ENCODE data around the gene USHBP1. TPM values are rescaled to one million over a fixed set of nuclear protein-coding genes. Genes with fewer than 3 reads are reported as not detected.

USHBP1 gene
- total and polyA plus RNA-seq, 2 experiments from 2014 or later, result 0.39 to 0.56 TPM

DNA sequence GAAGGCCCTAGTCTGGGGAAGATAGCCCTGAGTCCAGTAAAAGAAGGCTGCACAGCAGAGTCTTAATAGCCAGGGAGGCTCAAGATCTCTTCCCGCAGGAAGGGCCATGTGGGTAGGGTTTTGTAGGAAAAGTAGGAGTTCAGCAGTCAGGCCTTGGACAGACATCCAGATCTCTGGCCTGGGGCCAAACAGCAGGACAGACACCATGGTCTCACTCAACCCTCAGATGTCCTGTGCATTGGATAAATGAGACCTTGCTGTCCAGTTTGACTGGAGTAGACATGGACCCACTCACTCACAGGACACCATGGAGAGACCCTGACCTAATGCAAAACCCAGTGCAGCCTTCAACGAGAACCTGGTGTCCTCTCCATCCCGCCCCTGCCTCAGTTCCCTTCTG is 34.7 kb downstream of the USHBP1 start:
- Histone ChIP-seq H3K4me3 (no peak overlapping the region), H3K27me3 (no peaks in the 10 kb centered on the region), H3K36me3 (peaks cover 13% of the 10 kb centered on the region), H3K27ac (no peak overlapping the region), H3K9me3 (ENCODE audit: low read depth) (no peaks in the 10 kb centered on the region), H3K4me1 (ENCODE audit: low read depth) (no peaks in the 10 kb centered on the region)
- TF ChIP-seq, protein P1, sequence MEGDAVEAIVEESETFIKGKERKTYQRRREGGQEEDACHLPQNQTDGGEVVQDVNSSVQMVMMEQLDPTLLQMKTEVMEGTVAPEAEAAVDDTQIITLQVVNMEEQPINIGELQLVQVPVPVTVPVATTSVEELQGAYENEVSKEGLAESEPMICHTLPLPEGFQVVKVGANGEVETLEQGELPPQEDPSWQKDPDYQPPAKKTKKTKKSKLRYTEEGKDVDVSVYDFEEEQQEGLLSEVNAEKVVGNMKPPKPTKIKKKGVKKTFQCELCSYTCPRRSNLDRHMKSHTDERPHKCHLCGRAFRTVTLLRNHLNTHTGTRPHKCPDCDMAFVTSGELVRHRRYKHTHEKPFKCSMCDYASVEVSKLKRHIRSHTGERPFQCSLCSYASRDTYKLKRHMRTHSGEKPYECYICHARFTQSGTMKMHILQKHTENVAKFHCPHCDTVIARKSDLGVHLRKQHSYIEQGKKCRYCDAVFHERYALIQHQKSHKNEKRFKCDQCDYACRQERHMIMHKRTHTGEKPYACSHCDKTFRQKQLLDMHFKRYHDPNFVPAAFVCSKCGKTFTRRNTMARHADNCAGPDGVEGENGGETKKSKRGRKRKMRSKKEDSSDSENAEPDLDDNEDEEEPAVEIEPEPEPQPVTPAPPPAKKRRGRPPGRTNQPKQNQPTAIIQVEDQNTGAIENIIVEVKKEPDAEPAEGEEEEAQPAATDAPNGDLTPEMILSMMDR (IDR thresholded peaks at IDR 0.05; ENCODE audit: low read depth, low read length), result no peak
- DNase-seq (ENCODE audit: low read depth in 1 of 2, low spot score in 1 of 2), result no peak

DNA sequence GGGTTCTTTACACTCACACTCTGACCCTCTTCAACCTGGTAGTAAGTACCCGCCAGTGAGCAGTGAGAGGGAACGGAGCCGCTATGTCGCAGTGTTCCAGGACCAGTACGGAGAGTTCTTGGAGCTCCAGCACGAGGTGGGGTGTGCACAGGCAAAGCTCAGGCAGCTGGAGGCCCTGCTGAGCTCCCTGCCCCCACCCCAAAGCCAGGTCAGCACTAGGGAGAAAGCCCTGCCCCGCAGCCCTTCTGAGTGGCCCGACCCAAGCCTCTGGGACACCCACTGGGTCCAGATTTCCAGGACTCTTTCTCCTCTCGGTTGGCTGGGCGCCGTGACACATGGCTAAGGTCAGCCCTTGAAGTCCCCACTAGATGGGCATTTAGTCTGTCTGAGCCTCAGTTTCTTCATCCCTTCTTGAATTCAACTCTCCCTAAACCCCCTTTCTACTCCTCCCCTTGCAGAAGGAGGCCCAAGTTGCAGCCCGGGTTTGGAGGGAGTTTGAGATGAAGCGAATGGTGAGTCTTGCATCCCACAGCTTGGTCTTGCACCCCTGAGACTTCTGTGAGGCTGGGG is 36.7 kb downstream of the USHBP1 start:
- no peak overlapping the region for H3K27ac ChIP-seq
- no peaks in the 10 kb centered on the region for H3K9me3 ChIP-seq (ENCODE audit: low read depth)

DNA sequence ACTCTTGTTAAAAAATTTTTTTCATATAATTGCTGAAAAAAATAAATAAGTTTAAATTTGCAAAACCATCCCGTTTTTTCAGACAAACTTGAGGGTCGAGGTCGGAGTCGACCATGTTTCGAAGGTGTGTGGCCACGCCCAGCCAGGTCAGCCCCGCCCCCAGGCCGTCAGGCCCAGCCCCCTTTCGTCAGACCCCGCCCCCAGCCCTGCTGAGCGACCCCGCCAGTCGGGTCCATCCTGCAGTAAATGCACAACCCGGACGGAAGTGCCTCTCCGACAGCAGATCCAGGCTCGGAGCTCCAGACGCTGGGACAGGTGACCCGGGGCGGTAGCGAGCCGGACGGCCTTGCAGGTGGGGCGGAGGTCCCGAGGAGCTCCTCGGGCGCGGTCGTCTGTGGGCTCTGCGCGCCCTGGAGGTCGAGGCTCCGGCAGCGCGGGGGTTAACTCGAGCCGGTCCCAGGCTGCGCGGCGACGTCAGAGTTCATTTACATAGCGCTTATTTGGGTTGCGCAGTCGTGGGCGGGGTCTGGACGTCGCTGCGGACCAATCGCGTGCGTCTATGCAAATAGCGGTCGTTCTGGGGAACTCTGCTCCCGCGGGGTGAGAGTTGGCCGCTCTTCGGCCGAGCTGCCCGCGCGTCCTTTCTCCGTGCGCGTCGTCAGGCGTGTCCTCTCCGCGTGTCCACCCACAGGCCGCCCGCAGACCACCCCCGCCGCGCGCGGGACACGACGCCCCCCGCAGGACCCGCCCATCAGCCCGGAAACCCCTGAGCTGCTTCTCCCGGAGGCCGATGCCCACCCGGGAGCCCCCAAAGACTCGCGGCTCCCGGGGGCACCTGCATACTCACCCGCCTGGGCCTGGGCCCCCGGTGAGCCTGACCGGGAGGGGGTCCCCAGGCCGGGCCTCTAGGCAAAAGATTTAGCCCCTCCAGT is 38.3 kb downstream of the USHBP1 start, which contains the start of gene OCEL1:
TSS of gene OCEL1 (plus strand) at position 225 of the 932 bp plus-strand sequence. CDS start at position 247, 22 bp downstream.
- Histone ChIP-seq H3K4me1 (ENCODE audit: low read depth) (no peaks in the 10 kb centered on the region), H3K9me3 (ENCODE audit: low read depth) (no peaks in the 10 kb centered on the region), H3K27ac (peak within 1 kb of the TSS; percentile 77), H3K27me3 (no peaks in the 10 kb centered on the region), H3K4me3 (peak within 1 kb of the TSS; percentile 48), H3K36me3 (no peaks in the 10 kb centered on the region)
- TF ChIP-seq, protein P1 (IDR thresholded peaks at IDR 0.05; ENCODE audit: low read depth, low read length), result no peak
- peak; percentile 99 to 100 for DNase-seq (ENCODE audit: low read depth in 1 of 2, low spot score in 1 of 2)

More for the DNA sequence above, 36.7 kb downstream of the USHBP1 start:
- TF ChIP-seq, protein P1 (IDR thresholded peaks at IDR 0.05; ENCODE audit: low read depth, low read length), result no peak
- DNase-seq (ENCODE audit: low read depth in 1 of 2, low spot score in 1 of 2), result no peak
- H3K4me3 ChIP-seq, result no peak overlapping the region
- H3K4me1 ChIP-seq (ENCODE audit: low read depth), result no peaks in the 10 kb centered on the region
- peaks cover 8% of the 10 kb centered on the region for H3K36me3 ChIP-seq
- no peaks in the 10 kb centered on the region for H3K27me3 ChIP-seq

DNA sequence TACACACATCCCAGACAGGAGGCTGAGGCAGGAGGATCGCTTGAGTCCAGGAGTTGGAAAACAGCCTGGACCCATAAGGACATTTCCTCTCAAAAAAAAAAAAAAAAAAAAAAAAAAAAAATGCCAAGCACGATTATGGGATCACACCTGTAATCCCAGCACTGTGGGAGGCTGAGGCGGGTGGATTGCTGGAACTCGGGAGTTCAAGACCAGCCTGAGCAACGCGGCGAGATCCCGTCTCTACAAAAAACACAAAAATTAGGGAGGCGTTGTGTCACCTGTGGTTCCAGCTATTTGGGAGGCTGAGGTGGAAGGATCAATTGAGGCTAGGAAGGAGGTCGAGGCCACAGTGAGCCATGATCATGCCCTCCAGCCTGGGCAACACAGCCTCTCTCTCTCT is 39.5 kb downstream of the USHBP1 start:
- Histone ChIP-seq H3K4me1 (ENCODE audit: low read depth) (no peaks in the 10 kb centered on the region), H3K27ac (no peak overlapping the region), H3K36me3 (no peaks in the 10 kb centered on the region), H3K27me3 (no peaks in the 10 kb centered on the region), H3K9me3 (ENCODE audit: low read depth) (no peaks in the 10 kb centered on the region), H3K4me3 (no peak overlapping the region)
- DNase-seq (ENCODE audit: low read depth in 1 of 2, low spot score in 1 of 2), result no peak
- TF ChIP-seq, protein P1 (IDR thresholded peaks at IDR 0.05; ENCODE audit: low read depth, low read length), result no peak

DNA sequence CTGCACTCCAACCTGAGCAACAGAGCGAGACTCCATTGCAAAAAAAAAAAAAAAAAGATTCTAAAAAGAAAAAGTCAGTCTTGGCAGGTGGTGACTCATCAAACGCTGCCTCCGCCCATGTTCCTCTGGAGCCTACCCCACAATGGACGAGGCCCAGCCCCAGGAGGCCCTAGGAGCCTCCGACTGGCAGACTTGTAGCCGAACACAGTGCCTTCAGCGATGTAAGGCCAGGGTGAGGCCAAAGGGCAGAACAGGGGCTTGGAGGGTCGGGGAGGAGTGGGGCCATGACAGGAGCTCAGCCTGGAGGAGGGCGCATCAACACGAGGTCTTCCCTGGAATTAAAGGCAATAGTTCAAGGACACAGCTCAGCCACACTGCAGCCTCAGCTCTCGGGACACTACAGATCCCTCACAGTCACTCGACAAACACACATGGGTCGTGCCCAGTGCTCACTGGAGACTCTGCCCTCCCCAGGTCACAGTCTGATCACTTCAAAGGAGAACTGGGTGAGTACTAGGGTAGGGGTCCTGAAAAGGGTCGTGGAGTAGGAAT is 44.3 kb downstream of the USHBP1 start:
- no peak overlapping the region for H3K4me3 ChIP-seq
- H3K4me1 ChIP-seq (ENCODE audit: low read depth), result no peaks in the 10 kb centered on the region
- TF ChIP-seq, protein P1 (IDR thresholded peaks at IDR 0.05; ENCODE audit: low read depth, low read length), result no peak
- H3K27ac ChIP-seq, result no peak overlapping the region
- peaks cover 9% of the 10 kb centered on the region for H3K36me3 ChIP-seq
- H3K9me3 ChIP-seq (ENCODE audit: low read depth), result no peaks in the 10 kb centered on the region
- peak in 1 of 2 donors; percentile 88 for DNase-seq (ENCODE audit: low read depth in 1 of 2, low spot score in 1 of 2)
- no peaks in the 10 kb centered on the region for H3K27me3 ChIP-seq

Measured in cardiac muscle cell (in vitro differentiated cells and primary cell).